SH-SY5Y (cell line): Measurements from ENCODE around the gene RTN3.

ENCODE experiments used
- GATA2 ChIP-seq: IDR thresholded peaks from 2 replicates; pipeline ENCODE4 v1.6.1; 2011; ENCODE audit warnings: mild to moderate bottlenecking, low read depth, low read length
- GATA3 ChIP-seq: IDR thresholded peaks from 2 replicates; pipeline ENCODE4 v1.6.1; 2011; ENCODE audit warnings: low read depth, mild to moderate bottlenecking, low read length, moderate library complexity

DNA sequence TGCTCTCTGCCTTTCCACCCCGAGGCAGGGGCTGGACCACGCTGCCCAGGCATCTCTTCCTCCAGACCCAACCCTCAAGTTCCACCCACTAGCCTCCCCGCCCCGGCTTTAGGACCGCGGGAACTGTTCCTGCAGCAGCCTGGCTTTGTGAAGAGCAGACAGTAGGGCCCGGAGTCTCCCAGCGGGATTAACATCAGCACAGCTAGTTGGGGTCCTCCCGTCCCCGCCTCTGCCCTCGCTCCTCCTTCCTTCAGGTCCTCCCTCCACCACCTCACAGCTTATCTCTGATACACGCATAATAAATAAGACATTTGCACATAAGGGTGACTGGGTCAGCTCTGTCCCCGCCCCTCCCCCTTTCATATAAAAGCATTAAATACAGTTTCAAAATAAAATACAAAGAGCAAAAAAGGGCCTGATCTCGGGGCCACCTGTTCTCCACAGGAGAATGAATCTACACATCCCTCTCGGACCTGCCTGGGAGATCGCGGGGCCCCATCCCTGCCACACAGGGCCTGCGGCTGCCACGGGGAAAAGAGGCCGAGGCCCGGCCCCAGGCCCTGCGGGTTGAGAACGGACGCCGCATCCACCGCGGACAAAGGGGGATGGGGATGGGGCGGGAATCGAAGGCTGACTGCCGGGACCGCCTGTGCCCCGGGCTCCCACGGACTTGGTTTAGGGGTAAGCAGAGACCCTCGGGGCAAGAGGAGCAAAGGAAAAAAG, 80.8 kb downstream of the RTN3 start:
- TF ChIP-seq GATA2 (no peak), GATA3 (no peak)
